K562 (cell line): ENCODE results near the gene DNAJC6. TPM values are rescaled to one million over a fixed set of nuclear protein-coding genes. Genes with fewer than 3 reads are reported as not detected.

Experiments used
- ATAC-seq: fragments of 200-7000 bp; cut with Tn5 transposase; 3 replicates; pipeline ENCODE4 v1.9.1; 2020; ENCODE audit warnings: moderate library complexity
- BruUV-seq: library from RNA; stranded (reverse); fragments of 400-500 nt; replicated peaks from 2 replicates; lab custom pipeline; 2021; lab: Mats Ljungman, UMichigan
- CTCF ChIA-PET: fragments of 300-600 bp; formaldehyde crosslinking; extraction: SDS; loops from one replicate; lab custom pipeline; 2021; ENCODE audit warnings: low intra/inter-chr PET ratio; lab: Yijun Ruan, JAX
- POLR2A ChIA-PET: fragments of 300-600, 350-650 bp; sonication (Branson Sonifier 250); formaldehyde crosslinking; extraction: SDS; loops from one replicate; lab custom pipeline; 2021; ENCODE audit warnings: antibody characterized with exemption, inconsistent platforms; lab: Yijun Ruan, JAX
- DNase-seq, 4 experiments: peaks; one replicate each; pipeline versions ENCODE4 v3.0.0 to v3.0.0-alpha.2; 2011 to 2018; ENCODE audit warnings: low spot score in 3 of 4, mixed read lengths in 3 of 4; ENCODE audit errors: extremely low read depth in 1 of 4
- FAIRE-seq: peaks from 2 replicates; lab custom pipeline; 2011; peaks lifted over from hg19 to GRCh38; lab: Jason Lieb, UNC
- H2AFZ ChIP-seq: 2 replicates; pipeline ENCODE4 v1.6.0; 2011; ENCODE audit warnings: low read depth, low read length, control low read depth, inconsistent platforms
- H3K27ac ChIP-seq: fragments of 200-600 bp; 3 replicates; pipeline ENCODE4 v1.8.0; 2011; ENCODE audit warnings: low read depth, mild to moderate bottlenecking, control low read depth, inconsistent platforms, low read length, moderate library complexity, mixed read lengths; ENCODE audit errors: extremely low read depth
- H3K27me3 ChIP-seq, 2 experiments: fragments of 300-600 bp in 1 of 2; 2 replicates in 1 of 2; 3 replicates in 1 of 2; pipeline versions ENCODE4 v1.6.0 to v1.8.0; 2011; ENCODE audit warnings: inconsistent platforms in 2 of 2, low read length in 2 of 2, mild to moderate bottlenecking in 1 of 2, mixed read lengths in 1 of 2, moderate library complexity in 1 of 2; ENCODE audit not compliant: control insufficient read depth in 2 of 2, insufficient read depth in 2 of 2
- H3K36me3 ChIP-seq: fragments of 300-600 bp; 3 replicates; pipeline ENCODE4 v1.8.0; 2011; ENCODE audit warnings: mild to moderate bottlenecking, low read length, inconsistent platforms; ENCODE audit not compliant: control insufficient read depth, insufficient read depth
- H3K4me1 ChIP-seq, 2 experiments: fragments of 200-600 bp in 1 of 2; replicated peaks in 1 of 2; 2 replicates in 1 of 2; 3 replicates in 1 of 2; pipeline versions ENCODE4 v1.5.1 to v1.8.0; 2011; ENCODE audit warnings: inconsistent platforms in 2 of 2, low read length in 2 of 2, mild to moderate bottlenecking in 1 of 2, mixed read lengths in 1 of 2, moderate library complexity in 1 of 2; ENCODE audit not compliant: control insufficient read depth in 2 of 2, insufficient read depth in 2 of 2
- H3K4me2 ChIP-seq: 2 replicates; pipeline ENCODE4 v1.6.1; 2011; ENCODE audit warnings: low read length, control low read depth, inconsistent platforms, mixed read lengths; ENCODE audit not compliant: insufficient read depth
- H3K4me3 ChIP-seq: fragments of 200-600 bp; sonication (generic), shearing (Covaris generic); 2 replicates; pipeline ENCODE4 v1.5.1; 2016; ENCODE audit warnings: control low read depth, inconsistent platforms
- H3K79me2 ChIP-seq: fragments of 200-600 bp; 3 replicates; pipeline ENCODE4 v1.8.0; 2011; ENCODE audit warnings: low read length, inconsistent platforms; ENCODE audit not compliant: control insufficient read depth, insufficient read depth
- H3K9ac ChIP-seq, 2 experiments: 2 replicates each; pipeline versions ENCODE4 v1.6.0 to v1.6.1; 2011; ENCODE audit warnings: low read depth in 2 of 2, low read length in 2 of 2, control low read depth in 1 of 2, inconsistent platforms in 1 of 2, mild to moderate bottlenecking in 1 of 2, mixed read lengths in 1 of 2; ENCODE audit not compliant: insufficient read depth in 1 of 2
- H3K9me1 ChIP-seq: one replicate; pipeline ENCODE4 v1.6.0; 2011; ENCODE audit warnings: inconsistent platforms, mild to moderate bottlenecking, low read length, moderate library complexity; ENCODE audit not compliant: control insufficient read depth, insufficient read depth
- H3K9me3 ChIP-seq: replicated peaks from 2 replicates; pipeline ENCODE4 v1.5.1; 2011; ENCODE audit warnings: low read depth, low read length, inconsistent platforms; ENCODE audit not compliant: control insufficient read depth, insufficient read depth
- H4K20me1 ChIP-seq: replicated peaks from 2 replicates; pipeline ENCODE4 v1.6.1; 2011; ENCODE audit warnings: low read length, inconsistent platforms, mixed read lengths; ENCODE audit not compliant: control insufficient read depth, insufficient read depth
- ADNP ChIP-seq: fragments of 200-800 bp; sonication (Bioruptor generic); IDR thresholded peaks from 2 replicates; pipeline ENCODE4 v1.6.1; 2016; ENCODE audit warnings: missing genetic modification characterization, missing compliant biosample characterization
- ARID4B ChIP-seq: sonication (generic); formaldehyde crosslinking; IDR thresholded peaks from 2 replicates; pipeline ENCODE4 v1.8.0; 2022; ENCODE audit warnings: mild to moderate bottlenecking, missing genetic modification reagents
- BACH1 ChIP-seq: fragments of 200-800 bp; sonication (Bioruptor generic); IDR thresholded peaks from 2 replicates; pipeline ENCODE4 v1.6.1; 2016; ENCODE audit warnings: missing genetic modification characterization, missing compliant biosample characterization
- HCFC1 ChIP-seq: IDR thresholded peaks from 2 replicates; pipeline ENCODE4 v1.6.1; 2012; ENCODE audit warnings: low read depth, low read length, improper control_type of control experiment
- NFXL1 ChIP-seq: fragments of 450-650 bp; formaldehyde crosslinking; IDR thresholded peaks from 2 replicates; pipeline ENCODE4 v1.4.0; 2021; ENCODE audit warnings: mild to moderate bottlenecking
- RERE ChIP-seq: sonication (generic); formaldehyde crosslinking; IDR thresholded peaks from 2 replicates; pipeline ENCODE4 v1.8.0; 2023; ENCODE audit warnings: missing genetic modification reagents, mild to moderate bottlenecking, borderline replicate concordance
- SMAD1 ChIP-seq: fragments of 150-350 bp; IDR thresholded peaks from 2 replicates; pipeline ENCODE4 v1.6.1; 2014; ENCODE audit warnings: low read length, low read depth; ENCODE audit not compliant: partially characterized antibody
- TRIM24 ChIP-seq, 2 experiments: fragments of 450-650 bp; IDR thresholded peaks; 2 replicates each; pipeline ENCODE4 v1.6.1; 2016
- ZBTB17 ChIP-seq: fragments of 450-650 bp; formaldehyde crosslinking; IDR thresholded peaks from 2 replicates; pipeline ENCODE4 v1.4.0; 2020; ENCODE audit warnings: mild to moderate bottlenecking
- ZNF696 ChIP-seq: fragments of 250-450 bp; sonication (Bioruptor Pico); conservative IDR thresholded peaks from 2 replicates; pipeline ENCODE4 v1.4.0; 2020; ENCODE audit warnings: mild to moderate bottlenecking, moderate library complexity
- WGBS: fragments of 100-300 bp; shearing (Covaris generic); methylation state at CpG from one replicate; pipeline ENCODE4 v1.1.6; 2016; ENCODE audit warnings: low coverage, mixed read lengths; ENCODE audit not compliant: insufficient coverage; ENCODE audit errors: missing lambda C conversion rate; 5-methylcytosine and 5-hydroxymethylcytosine counted together
- in situ Hi-C: fragments of 300-500 bp; cut with MboI; formaldehyde crosslinking; loops from 4 replicates; pipeline ENCODE4 v1.15.0; 2018; ENCODE audit warnings: inconsistent platforms, mixed read lengths
- intact Hi-C: fragments of 100-400 bp; cut with micrococcal nuclease; formaldehyde crosslinking; loops from 2 replicates; pipeline ENCODE4 v1.14.2; 2022
- polyA plus RNA-seq, 8 experiments: library from polyadenylated mRNA; depleted of rRNA in 4 of 8; stranded (reverse) in 5 of 8; unstranded in 3 of 8; fragments of >200 nt; fragmentation: Nextera tagmentation in 2 of 8; fragmentation: Illumina TruSeq in 1 of 8; extraction: Ambion mirVana in 2 of 8; extraction: Trizol in 1 of 8; gene quantifications; 2 replicates each; pipeline versions ENCODE4 v1.2.1 to v1.2.3, GENCODE V29; 2011 to 2014; ENCODE audit warnings: inconsistent platforms in 1 of 8, missing spikeins in 1 of 8
- total RNA-seq, 7 experiments: library from RNA; depleted of rRNA in 6 of 7; stranded (reverse); fragments of >200 nt in 6 of 7; fragmentation: Illumina TruSeq in 2 of 7; extraction: Trizol in 2 of 7; gene quantifications; 2 replicates each; pipeline versions ENCODE4 v1.2.1 to v1.2.3, GENCODE V29; 2011 to 2021; ENCODE audit warnings: low replicate concordance in 1 of 7

The DNAJC6 gene
- total and polyA plus RNA-seq, 9 of the 15 experiments (the other 6 are each of a cell fraction or from before 2014, with no cell fraction given), result 6.7 to 78.7 (median 28.0) TPM

GRCh38 chr1:65422241-65423203 is 113.2 kb downstream of the DNAJC6 start:
- peaks cover 21 to 52% of the 10 kb centered on the region in 2 experiments for H3K4me1 ChIP-seq
- H3K4me2 ChIP-seq, result peak overlapping the region; percentile 92
- intact Hi-C loops (loop anchor here (2.0 to 5.0 kb wide), 4 partner anchors 55 to 355 kb away; no protein-coding TSS in a partner anchor), in situ Hi-C loops (loop anchor here (10.0 kb wide), 1 partner anchor 358 kb away; no protein-coding TSS in a partner anchor)
- peak; percentile 73 for FAIRE-seq
- peak; percentile 13 for ATAC-seq
- POLR2A ChIA-PET, result interaction anchor here (0.5 to 1.5 kb wide), 6 partner anchors 16 to 274 kb away, joined by 3 to 6 read pairs (median 3); no protein-coding TSS in a partner anchor
- H3K27me3 ChIP-seq, result no peaks in the 10 kb centered on the region
- H4K20me1 ChIP-seq, result peaks cover 3% of the 10 kb centered on the region; the same call in 1 of the 2 replicates
- H2AFZ ChIP-seq, result peak overlapping the region; percentile 5; the same call in 1 of the 2 replicates
- H3K9me1 ChIP-seq, result no peaks in the 10 kb centered on the region
- peak in 2 of 4 experiments; percentile 20 to 77 for DNase-seq
- CTCF ChIA-PET, result no interaction called here
- 10% methylated on average over 12 of the region's 12 CpGs for WGBS
- H3K36me3 ChIP-seq, result peaks cover 44% of the 10 kb centered on the region
- H3K9me3 ChIP-seq, result no peaks in the 10 kb centered on the region
- BruUV-seq, result no TSS peak
- peak overlapping the region; percentile 83 for H3K4me3 ChIP-seq
- peak overlapping the region; percentile 95 for H3K27ac ChIP-seq
- H3K79me2 ChIP-seq, result peaks cover 62% of the 10 kb centered on the region
- peak overlapping the region; percentile 85 to 95; a peak in 3 of 4 replicates for H3K9ac ChIP-seq
- no peak for TF ChIP-seq HCFC1
- no peak for TF ChIP-seq RERE (CRISPR knock-in tag)
- no peak for TF ChIP-seq TRIM24 (IDR thresholded peaks at IDR 0.05)
- no peak for TF ChIP-seq ZBTB17 (CRISPR knock-in tag)
- TF ChIP-seq NFXL1 (CRISPR knock-in tag), result no peak
- no peak for TF ChIP-seq ZNF696 (CRISPR knock-in tag)
- TF ChIP-seq BACH1 (tag), result no peak
- TF ChIP-seq ADNP (tag), result no peak
- no peak for TF ChIP-seq ARID4B
- TF ChIP-seq SMAD1, result no peak
